ENCODE results near the gene GID8.
A peak's percentile ranks its signal among the peaks of the same experiment; 100 is the strongest.

GID8 gene

DNA sequence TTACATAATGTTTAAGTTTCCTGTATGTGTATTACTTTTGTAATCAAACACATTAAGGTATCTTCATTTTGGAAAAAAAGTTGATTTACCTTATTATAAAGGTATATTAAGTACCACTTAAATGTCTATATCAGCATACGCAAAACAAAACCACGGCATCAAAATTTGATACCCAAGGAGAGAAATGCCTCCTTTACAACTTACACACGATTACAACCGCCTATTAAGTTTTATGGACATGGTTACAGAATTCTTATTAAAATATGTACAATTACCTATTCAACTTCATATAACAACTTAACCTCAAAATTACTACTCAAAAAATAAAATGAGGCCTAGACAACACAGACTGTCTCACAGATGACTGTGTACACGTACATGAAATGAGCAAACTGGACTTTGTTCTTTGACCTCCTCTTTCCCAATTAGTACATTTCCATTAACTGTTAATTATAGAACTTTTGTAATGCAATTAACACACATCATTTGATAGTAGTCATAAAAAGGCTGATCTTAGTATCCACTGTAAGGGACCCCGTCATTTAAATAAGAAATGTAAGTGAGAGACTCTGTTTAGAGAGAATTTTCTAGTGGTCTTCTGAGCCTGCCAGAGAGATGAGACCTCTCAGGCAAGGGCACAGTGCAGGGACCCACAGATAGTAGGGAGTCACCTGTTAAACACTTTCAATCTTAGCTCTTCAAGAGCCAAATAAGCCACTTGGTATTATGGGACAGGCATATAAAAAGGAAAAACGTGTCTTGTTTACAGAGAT lies 14.1 kb upstream of the GID8 start:
- DNase-seq = no peak

- no peak for DNase-seq
Measured at GRCh38 chr20:62924442-62925075, 13.4 kb upstream of the GID8 start.

DNA sequence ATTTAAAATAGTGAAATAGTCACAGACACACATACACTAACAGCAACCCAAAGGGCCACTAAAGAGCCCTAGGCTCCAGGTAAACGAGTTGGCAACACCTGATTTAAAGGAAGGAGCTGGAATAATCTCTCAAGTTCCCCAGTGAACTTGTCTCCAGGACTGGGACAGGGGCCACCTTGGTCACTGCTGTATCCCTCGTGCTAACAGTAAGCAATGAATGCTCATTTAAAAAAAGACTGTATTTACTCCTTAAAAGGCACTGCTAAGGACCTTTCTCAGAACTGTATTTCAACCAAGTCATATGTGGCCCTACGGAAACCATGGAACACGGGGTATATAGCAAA lies 12.9 kb upstream of the GID8 start:
- no peak for DNase-seq

- DNase-seq = no peak
Measured at GRCh38 chr20:62925420-62926228, 12.3 kb upstream of the GID8 start.

DNA sequence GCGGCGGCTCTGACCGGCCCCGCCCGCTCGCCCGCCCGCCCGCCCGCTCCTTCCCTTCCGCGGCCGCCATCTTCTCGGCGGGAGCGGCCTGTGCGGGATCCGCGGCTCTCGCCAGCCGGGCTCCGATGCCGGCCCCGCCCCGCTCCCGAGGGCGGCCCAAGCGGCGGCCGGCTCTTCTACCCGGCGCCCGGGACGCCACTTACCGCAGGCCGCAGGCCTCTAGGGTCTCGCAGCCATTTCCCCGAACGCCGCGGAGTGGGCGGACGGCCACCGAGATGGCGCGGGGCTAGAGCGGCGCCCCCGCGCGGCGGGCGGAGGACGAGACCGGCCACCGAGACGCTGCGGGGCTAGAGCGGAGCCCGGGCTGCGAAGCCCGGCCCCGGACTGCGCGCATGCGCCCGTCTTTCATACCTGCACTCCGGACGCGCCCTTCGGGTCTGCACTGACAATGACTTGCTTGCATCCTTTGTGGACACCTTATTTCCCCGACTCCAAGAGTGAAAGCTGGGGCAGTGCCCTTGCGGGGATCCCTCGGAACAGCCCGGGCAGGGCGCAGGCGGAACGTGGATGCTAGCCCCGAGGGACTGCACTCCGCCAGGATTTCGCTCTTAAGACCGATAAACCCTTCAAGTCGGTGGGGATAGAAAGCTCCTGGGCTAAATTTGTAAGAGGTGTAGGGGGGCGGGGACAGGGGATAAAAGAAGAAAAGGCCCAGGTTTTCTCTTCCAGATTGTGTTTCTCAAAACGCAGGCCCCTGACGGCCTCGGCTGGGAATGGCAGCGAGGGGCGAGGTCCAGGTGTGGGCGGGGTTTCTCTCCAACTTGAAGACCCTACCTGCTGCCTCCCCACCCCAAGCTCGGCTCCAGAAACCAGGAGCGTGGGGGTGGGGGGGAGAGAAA lies 11.5 kb upstream of the GID8 start, which contains the start of gene DIDO1:
TSS of gene DIDO1 (minus strand) at position 277 of the 899 bp plus-strand sequence.
- DNase-seq = peak; percentile 77

DNA sequence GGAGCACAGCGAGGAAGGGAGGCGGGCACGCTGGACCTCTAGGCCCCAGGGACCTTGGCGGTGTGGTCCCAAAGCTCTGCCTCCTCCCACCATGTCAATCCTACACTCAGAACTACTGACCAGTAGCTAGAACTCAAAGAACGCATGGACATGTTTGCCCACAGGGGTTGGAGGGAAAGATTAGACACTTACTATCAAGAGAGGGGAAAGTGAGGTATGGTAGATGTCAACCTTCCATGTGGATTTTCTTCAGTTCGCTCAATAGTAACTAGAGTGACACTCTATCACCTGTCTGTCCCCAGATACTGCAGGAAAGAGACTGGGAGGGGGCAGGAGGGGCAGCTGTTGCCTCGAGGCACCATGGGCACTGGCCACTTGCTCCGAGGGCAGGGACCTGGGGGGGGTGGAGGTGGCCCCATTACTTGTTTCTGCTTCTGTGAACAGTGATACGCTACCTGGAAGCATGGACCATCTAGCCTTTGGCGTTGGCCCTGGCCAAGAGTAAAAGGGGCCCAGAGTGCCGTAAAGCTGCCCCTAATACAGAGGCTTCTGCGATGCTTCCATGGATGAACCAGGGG lies 10.7 kb upstream of the GID8 start:
- DNase-seq = no peak

DNA sequence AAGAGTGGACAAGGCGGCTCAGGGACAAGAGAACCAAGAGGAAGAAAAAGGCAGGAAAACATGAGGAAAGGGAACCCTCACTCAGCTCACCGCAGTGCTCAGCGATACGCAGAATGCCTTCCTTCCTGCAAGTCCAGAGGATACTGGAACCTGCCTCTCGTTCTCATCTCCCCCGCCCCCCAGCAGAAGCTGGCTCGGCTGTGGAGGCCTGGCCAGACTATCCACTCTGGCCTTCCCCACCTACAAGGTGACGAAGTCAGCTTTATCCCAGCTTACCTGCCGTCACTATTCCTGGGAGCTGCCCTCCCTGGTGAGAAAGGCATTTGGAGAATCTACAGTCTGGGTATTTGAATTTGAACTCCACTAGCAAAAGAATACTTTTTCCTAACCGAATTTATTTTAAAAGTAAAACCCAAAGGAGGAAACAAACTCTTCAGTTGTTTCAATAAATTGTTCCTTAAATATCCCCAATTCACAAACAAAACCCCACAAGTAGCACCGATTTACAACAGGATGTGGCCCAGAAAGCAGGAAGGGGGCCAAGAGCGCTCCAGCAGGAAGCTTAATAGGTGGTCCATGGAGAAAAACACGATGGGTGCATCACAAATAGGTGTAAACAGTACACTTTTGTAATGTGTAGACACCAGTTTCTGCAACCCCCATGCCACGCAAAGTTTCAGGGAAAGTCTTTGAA lies 9.6 kb upstream of the GID8 start:
- no peak for DNase-seq

DNA sequence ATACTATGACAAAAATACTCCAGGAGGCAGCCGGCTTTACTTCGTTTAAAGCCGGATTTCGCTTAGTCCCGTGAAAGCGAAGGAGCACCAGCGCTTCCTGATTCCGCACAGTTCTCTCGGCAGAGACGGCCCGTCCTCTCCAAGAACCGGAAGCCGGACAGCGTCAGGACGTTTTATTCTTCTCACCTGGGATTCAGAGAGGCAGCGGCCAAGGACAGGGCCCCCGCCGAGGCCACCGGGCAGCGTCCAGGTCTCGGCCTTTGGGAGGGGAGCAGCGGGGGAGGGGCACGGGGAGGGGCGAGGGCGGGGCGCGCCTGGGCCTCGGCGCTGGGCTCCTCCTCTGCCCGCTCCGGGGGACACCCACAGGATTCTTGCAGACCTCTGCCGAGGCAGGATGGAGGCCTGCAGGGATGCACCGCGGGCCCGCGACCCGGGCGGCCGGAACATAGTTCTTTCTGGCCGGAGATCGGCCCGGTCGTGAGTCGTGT lies 8.9 kb upstream of the GID8 start:
- DNase-seq = no peak

- no peak for DNase-seq
Measured at GRCh38 chr20:62931464-62931863, 6.5 kb upstream of the GID8 start.

DNA sequence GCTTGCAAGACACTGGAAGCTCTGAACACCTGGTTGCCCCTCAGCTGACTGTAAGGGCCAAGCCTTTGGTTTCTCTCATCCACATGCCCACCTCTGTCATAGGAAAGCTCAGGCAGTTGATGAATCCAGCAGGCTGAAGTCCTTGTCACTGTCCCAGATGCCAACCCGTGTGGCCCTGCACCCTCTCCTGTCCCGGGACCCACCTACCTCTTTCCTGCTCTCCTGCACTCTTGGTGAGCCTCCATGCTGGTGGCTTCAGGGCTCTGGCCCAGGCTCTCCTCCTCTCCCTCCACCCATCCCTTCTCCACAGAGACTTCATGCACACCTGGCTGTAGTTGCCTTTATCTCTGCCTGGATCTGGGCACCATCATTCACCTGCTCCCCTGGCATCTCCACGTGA lies 4.0 kb upstream of the GID8 start:
- no peak for DNase-seq

DNA sequence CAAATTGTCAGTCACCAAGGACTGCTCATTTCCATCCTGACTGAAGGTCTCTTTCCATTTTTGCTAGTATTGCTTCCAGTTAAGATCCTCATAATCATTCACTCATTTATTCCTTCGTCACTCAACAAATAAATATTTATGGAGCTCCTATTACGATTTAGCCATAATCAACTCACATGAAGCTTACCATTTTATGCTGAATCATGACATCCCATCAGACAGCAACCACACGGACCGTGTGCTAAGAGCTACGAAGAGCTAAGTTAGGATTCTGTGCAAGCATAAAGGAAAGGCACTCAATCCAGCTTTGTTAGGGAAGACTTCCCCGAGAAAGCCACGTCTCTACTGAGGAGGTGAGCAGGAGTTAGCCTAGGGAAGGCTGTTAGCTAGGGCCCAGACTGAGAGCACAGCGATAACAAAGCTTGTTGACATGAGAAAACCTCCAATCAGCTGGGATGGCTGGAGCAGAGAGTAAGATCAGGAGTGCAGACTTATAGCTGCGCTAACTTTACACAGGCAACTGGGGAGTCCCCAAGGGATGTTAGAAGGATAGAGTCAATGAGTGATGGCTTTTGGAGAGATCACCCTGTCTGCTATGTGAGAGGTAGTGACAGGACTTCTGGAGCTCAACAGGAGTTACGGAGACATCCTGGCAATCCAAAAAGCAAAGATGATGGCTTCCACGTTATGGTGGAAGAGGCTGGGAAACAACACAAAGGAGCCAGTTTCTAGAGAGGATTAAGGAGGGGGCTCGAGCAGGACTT lies 2.6 kb upstream of the GID8 start:
- DNase-seq = no peak

GRCh38 chr20:62935968-62936585 lies 1.9 kb upstream of the GID8 start:
- no peak for DNase-seq

DNA sequence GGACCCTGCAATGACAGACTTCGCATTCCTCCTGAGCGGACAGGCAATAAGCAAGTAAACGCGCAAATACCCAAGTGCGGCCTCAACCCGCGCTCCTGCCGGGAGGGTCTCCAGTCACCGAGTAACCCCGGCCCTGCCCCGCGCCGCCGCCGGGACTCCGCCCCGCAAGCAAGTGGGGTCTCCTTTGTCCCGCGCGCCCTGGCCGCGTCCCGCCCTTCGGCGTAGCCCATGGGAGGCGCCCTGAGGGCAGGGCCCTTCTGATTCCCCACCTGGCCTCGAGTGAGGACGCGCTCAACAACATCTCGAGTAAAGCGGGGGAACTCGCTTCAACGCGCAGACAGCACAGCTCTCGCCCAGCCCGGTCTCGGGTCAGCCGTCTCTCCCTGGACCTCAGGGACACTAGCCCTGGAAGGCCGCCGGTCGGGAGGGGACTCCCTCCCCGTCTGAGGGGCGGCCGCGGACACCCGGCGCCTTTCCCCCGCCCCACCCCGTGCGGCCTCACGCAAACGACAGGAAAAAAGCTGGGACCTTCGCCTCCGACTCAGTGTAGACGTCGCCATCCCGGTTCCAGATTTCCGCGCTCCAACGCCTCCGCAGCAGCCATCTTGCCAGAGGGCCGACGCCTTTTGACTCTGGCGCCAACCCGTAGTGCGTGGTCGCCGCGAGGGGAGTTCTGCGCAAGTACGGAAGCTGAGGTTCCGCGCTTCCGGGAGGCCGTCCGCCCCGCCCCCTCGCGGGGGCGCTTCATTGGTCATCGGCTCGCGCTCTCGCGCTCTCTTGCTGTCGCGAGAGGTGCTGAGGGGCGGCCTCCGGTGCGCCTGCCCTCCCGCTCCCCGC lies 461 bp upstream of the GID8 start:
- DNase-seq = peak; percentile 90

- no peak for DNase-seq
Measured at GRCh38 chr20:62940875-62941274, 2.9 kb downstream of the GID8 start.

DNA sequence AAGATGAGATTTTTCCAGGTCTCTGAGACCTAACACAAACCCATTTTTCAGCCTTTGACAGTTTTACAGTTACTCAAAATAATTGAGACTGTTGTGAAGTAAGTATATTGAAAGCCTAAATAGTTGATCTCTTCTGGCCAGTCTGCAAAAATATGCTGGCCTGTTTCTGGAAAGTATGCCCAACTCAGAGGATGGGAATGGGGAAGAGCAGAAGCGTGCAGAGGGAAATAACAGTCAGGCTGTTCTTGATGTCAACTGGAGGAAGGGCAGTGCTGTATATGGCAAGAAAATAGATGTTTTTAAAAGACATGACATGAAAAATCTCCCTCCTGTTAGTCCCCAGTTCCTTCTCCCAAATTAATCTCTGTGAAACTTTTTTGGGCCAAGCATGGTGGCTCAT lies 3.8 kb downstream of the GID8 start:
- DNase-seq = no peak

DNA sequence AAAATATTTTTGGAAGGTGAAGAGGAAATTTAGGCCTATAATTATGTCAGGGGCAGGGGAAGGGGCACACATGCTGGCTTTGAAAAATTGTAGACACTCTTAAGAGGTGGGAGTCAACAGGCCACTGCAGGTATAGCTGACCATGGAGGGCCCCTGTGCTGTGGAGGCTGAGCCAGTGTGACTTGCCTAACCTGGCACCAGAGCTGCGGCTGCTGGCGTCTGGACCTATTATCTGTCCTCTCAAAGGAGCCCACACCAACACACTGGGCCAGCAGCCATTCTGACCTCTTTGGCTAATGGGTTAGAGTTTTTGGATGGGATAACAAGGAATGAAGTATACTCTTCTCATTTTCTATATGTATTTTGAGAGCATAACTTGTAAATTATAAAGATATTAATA lies 4.5 kb downstream of the GID8 start:
- DNase-seq = no peak

DNA sequence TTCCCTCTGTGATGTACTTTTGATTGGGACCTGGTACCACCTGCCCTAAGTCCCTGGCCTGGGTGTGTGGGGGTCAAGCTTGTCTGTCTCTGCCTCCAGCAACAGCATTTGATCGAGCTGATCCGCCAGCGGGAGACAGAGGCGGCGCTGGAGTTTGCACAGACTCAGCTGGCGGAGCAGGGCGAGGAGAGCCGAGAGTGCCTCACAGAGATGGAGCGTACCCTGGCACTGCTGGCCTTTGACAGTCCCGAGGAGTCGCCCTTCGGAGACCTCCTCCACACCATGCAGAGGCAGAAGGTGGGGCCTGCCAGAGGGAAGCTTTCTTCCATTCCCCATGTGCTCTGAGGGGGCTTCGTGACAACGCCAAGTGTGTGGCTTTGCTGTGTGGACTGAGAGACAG lies 5.4 kb downstream of the GID8 start:
- no peak for DNase-seq

DNA sequence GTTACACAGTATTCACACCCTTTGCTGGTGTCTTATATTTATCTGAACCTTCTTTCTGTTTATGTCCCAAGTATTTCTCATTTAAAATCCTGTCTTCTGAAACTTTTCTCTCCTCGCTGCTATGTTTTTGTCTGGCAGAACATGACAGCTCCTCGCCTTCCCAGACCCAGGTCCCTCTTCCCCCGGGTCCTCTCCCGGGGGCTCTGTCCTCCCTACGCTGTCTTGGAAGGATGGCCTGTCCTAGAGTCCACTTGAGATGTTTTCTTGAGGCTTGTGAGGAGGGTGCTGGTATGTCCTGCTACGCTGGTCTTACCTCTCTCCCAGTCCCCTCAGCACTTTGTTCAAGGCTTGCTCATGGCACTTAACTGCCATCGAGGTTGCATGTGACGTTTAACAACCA lies 6.2 kb downstream of the GID8 start:
- no peak for DNase-seq

- DNase-seq = no peak
Measured at GRCh38 chr20:62944746-62945145, 6.8 kb downstream of the GID8 start.
